ENCODE data around the gene AFF3.

Gene AFF3

DNA sequence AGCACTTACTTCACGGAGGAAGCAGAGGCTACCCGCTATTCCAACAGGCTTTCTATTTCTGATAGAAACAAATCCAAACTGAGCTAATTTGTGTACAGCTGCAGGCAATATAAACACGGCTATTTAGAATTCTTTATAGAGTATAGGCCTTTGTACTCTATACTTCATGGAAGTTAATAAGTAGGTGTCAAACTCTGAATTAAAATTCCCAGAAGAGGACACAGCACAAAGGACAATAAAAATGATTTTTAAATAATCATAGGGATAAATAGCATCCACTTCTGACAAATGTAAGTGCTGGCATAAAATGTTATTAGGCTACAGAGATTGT, 261.5 kb downstream of the AFF3 start:
- no peak overlapping the region for H3K27ac Mint-ChIP-seq
- H3K27me3 Mint-ChIP-seq (ENCODE audit: low read depth, poor library complexity): peaks cover 3% of the 10 kb centered on the region
- H3K4me1 Mint-ChIP-seq: peaks cover 86% of the 10 kb centered on the region
- H3K4me3 Mint-ChIP-seq: no peak overlapping the region
- no peaks in the 10 kb centered on the region for H3K9me3 Mint-ChIP-seq
- TF ChIP-seq, protein P1, sequence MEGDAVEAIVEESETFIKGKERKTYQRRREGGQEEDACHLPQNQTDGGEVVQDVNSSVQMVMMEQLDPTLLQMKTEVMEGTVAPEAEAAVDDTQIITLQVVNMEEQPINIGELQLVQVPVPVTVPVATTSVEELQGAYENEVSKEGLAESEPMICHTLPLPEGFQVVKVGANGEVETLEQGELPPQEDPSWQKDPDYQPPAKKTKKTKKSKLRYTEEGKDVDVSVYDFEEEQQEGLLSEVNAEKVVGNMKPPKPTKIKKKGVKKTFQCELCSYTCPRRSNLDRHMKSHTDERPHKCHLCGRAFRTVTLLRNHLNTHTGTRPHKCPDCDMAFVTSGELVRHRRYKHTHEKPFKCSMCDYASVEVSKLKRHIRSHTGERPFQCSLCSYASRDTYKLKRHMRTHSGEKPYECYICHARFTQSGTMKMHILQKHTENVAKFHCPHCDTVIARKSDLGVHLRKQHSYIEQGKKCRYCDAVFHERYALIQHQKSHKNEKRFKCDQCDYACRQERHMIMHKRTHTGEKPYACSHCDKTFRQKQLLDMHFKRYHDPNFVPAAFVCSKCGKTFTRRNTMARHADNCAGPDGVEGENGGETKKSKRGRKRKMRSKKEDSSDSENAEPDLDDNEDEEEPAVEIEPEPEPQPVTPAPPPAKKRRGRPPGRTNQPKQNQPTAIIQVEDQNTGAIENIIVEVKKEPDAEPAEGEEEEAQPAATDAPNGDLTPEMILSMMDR (IDR thresholded peaks at IDR 0.05): no peak
- DNase-seq: no peak
- H3K36me3 Mint-ChIP-seq (ENCODE audit: low read depth): peaks cover 26% of the 10 kb centered on the region

DNA sequence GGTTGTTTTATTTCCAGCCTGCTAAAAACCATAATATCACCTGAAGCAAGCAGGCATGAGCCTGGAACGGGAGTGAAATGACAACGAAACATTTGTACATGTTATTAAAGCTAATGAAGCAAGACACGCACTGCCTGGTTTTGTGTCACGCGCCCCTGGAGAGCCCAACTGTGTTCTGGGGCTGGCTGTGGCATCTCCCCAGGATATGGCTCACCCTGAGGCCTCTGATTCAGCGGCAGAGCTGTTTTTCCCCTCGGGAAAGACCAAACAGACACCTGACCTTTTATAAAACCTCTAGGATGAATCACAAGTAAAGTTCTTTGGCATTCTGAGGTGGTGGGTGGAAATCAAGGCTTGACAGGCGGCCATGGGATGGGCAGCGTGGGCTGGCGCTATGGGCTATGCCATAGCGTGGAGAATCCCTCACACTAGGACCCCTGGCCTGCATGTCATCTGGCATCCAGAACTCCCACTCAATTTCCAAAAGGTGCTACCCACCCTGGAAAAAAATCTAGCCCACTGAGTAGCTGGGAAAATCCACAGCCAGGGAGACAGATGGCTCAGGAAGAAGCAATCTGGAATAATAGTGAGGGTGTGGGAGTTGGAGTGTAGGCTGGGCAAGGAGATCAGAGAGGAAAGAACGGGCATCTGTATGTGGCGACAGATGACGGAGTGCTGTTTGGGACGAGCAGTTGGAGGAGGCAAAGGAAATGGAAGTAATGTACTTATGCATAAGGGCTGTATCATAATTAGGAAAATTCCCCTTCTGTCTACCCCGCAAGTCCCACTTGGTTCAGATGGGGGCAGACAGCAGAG, 262.0 kb downstream of the AFF3 start:
- Mint-ChIP-seq H3K36me3 (ENCODE audit: low read depth) (peaks cover 26% of the 10 kb centered on the region), H3K4me1 (peaks cover 86% of the 10 kb centered on the region), H3K27ac (peak overlapping the region; percentile 73), H3K9me3 (no peaks in the 10 kb centered on the region), H3K4me3 (peak overlapping the region; percentile 1), H3K27me3 (ENCODE audit: low read depth, poor library complexity) (peaks cover 3% of the 10 kb centered on the region)
- no peak for DNase-seq
- TF ChIP-seq, protein P1 (IDR thresholded peaks at IDR 0.05): no peak

DNA sequence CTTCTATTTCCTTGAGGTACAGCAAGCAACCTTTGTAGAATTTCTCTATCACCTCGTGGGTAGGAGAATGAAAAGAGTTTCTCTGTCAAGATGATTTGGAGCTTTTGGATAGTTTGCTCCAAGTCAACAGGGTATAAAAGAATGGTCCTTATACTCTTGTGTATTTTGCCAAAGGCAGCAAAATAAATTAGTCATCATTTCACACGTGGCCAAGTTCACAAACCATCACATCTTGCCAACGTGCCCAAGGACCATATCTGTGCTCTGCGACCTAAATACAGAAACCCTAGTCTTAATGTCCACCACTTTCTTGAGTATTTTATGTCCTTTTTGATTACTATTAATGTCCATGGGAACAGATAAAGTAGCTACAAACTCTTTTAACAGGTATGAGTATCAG, 262.9 kb downstream of the AFF3 start:
- DNase-seq: no peak
- Mint-ChIP-seq H3K9me3 (no peaks in the 10 kb centered on the region), H3K36me3 (ENCODE audit: low read depth) (peaks cover 26% of the 10 kb centered on the region), H3K4me1 (peaks cover 79% of the 10 kb centered on the region), H3K27me3 (ENCODE audit: low read depth, poor library complexity) (peaks cover 3% of the 10 kb centered on the region), H3K4me3 (no peak overlapping the region), H3K27ac (no peak overlapping the region)
- TF ChIP-seq, protein P1 (IDR thresholded peaks at IDR 0.05): no peak

DNA sequence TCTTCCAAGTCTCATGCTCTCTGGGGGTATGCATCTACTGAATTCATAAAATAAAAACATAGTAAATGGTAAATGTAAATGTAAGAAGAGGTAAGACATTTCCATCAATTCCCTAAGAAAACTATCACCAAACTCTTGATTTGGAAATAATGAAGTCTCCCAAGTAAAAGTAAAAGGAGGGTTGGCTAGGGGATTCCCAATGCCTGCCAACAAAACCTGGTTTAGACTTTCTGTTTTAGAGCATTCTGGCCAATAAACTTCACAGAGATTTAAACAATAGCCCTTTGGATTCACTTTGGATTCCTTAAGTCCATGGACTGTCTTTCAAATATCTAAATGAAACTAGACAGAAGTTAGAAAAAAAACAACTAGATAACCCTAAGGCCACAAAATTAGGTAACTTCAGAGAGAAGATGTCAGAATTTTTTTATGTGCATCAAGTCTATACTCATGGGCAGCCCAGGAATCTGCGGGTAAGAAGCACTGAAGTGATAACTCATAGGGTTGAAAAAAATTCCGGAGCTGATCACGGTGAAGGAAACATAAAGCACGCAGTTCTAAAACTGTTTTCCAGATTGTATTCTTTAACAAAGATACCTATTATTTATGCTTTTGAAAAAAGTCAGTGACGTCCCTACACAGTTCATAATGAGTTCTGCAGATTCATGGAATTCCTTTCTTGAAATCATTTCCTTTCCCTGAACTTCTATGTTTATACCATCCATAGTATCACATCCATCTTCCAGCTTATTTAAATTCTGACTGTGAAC, 263.6 kb downstream of the AFF3 start:
- peaks cover 33% of the 10 kb centered on the region for H3K36me3 Mint-ChIP-seq (ENCODE audit: low read depth)
- peaks cover 72% of the 10 kb centered on the region for H3K4me1 Mint-ChIP-seq
- H3K27ac Mint-ChIP-seq: no peak overlapping the region
- TF ChIP-seq, protein P1 (IDR thresholded peaks at IDR 0.05): no peak
- no peak for DNase-seq
- peaks cover 3% of the 10 kb centered on the region for H3K27me3 Mint-ChIP-seq (ENCODE audit: low read depth, poor library complexity)
- no peak overlapping the region for H3K4me3 Mint-ChIP-seq
- H3K9me3 Mint-ChIP-seq: no peaks in the 10 kb centered on the region

DNA sequence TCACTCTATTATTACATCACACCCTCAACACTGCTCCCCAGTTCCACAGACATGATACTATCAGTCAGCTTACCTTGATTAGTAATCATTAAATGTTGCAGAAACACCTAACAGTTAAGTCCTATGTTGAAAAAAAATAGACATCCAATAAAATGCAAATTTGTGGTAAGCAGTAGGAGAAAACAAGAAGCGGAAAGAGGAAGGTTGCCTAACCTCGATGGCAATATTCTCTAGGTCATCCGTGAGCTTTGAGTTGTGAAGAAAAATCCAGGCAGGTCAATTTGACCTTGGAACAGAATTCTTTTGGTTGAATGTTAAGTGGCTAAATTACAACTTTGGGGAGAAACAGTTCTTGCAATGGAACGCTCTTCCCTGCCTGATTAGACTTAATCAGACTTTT, 264.4 kb downstream of the AFF3 start:
- no peak overlapping the region for H3K4me3 Mint-ChIP-seq
- H3K4me1 Mint-ChIP-seq: peaks cover 64% of the 10 kb centered on the region
- TF ChIP-seq, protein P1 (IDR thresholded peaks at IDR 0.05): no peak
- no peak overlapping the region for H3K27ac Mint-ChIP-seq
- H3K9me3 Mint-ChIP-seq: no peaks in the 10 kb centered on the region
- no peak for DNase-seq
- peaks cover 3% of the 10 kb centered on the region for H3K27me3 Mint-ChIP-seq (ENCODE audit: low read depth, poor library complexity)
- peaks cover 40% of the 10 kb centered on the region for H3K36me3 Mint-ChIP-seq (ENCODE audit: low read depth)
